WTC11 (cell line): Measurements from ENCODE around the gene DYNLRB1.

Experiments
- CTCF ChIP-seq: fragments of 200-600 bp; IDR thresholded peaks from 2 replicates; pipeline ENCODE4 v1.8.0; 2022; ENCODE audit warnings: antibody characterized with exemption
- ZBTB43 ChIP-seq: sonication (generic); formaldehyde crosslinking; IDR thresholded peaks from 2 replicates; pipeline ENCODE4 v1.8.1; 2023; ENCODE audit warnings: mild to moderate bottlenecking, missing genetic modification reagents
- ZNF512 ChIP-seq: sonication (generic); formaldehyde crosslinking; IDR thresholded peaks from 2 replicates; pipeline ENCODE4 v1.8.1; 2022; ENCODE audit warnings: missing genetic modification reagents, borderline replicate concordance

GRCh38 chr20:34553366-34553867 lies 37.2 kb downstream of the DYNLRB1 start:
- TF ChIP-seq ZBTB43 (CRISPR knock-in tag) = no peak
- TF ChIP-seq CTCF = no peak
- no peak for TF ChIP-seq ZNF512 (CRISPR knock-in tag)
